Stimulated activated CD4-positive, alpha-beta T cell treated with anti-CD3 and anti-CD28 coated beads, TNF-alpha, amount 100 ng/mL, for 48 hours (primary cell): ENCODE data around the gene PLA2G3.

ENCODE experiments used
- DNase-seq, 3 donors: peaks; one replicate each; pipeline ENCODE4 v3.0.0-alpha.2; 2020; ENCODE audit warnings: low read depth in 3 of 3

The PLA2G3 gene

DNA sequence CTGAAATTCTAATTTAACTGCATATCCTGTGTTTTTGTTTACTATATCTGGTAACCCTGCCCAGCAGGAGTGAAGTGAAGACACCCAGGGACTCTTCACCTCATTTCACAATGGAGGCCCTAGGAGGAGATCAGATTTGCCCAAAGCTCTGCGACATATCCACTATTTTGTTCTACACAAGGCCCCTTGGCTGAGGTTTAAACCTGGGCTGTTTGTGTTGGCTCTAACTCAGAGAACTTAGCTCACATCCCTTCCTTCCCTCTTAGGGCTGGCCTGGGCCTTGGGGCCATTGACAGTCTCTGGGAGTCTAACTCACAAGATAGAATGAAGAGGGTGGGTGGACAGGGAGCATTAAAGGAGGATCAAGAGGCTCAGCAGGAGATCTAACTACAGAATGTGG lies 8.2 kb upstream of the PLA2G3 start:
- no peak for DNase-seq

DNA sequence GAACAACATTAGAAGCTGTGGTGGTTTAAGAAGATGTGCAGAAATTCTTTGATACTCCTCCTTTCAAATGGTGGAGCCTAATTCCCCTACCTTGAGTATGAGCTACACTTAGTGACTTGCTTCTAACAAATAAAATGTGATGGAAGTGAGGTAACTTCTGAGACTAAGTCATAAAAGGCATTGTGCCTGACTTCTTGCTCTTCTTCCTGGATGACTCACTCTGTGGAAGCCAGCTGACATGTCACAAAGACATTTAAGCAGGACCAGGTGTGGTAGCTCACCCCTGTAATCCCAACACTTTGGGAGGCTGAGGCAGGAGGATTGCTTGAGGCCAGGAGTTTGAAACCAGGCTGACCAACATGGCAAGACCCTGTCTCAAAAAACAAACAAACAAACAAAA lies 3.9 kb upstream of the PLA2G3 start:
- DNase-seq = no peak

GRCh38 chr22:31143537-31143936 lies 3.2 kb upstream of the PLA2G3 start:
- no peak for DNase-seq

DNA sequence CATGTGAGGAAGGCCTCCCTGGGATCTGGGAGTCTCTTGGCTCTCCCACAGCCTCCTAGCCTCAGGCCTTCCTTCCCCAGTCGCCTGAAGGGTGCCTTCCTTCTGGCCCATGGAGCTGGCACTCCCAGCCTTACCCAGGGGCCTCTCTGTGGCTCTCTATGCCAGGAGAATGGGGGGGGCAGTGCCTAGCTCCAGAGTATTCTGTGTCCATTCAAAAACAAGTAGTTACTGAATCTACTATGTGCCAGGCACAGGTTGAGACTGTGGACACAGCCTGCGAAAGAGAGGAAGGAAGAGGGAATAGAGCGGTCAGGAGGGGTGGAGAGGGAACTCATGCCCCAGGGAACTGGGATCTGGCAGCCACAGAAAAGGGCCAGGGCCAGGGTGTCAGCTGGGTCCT lies 2.7 kb upstream of the PLA2G3 start:
- DNase-seq = no peak

- no peak for DNase-seq
Measured at GRCh38 chr22:31142285-31142684, 2.0 kb upstream of the PLA2G3 start.

GRCh38 chr22:31141551-31141950 lies 1.2 kb upstream of the PLA2G3 start:
- no peak for DNase-seq

DNA sequence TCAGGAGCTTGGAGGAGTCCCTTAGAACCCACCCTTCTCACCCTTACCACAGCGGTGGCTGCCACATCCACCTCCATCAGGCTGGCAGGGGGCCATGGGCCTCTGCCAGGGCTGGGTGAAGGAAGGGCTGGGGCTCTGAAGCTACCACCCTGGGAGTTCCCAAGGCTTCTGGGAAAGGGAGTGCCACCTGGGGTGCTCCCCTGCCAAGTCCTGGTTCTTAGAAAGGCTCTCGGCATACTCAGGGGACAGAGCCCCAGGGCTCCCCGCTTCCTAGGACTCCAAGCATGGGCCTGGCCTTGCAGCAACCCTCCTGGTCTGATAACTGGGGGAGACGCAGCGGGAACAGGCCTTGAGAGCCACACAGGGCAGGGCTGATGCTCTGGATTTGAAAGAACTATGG lies 438 bp upstream of the PLA2G3 start:
- DNase-seq = no peak

DNA sequence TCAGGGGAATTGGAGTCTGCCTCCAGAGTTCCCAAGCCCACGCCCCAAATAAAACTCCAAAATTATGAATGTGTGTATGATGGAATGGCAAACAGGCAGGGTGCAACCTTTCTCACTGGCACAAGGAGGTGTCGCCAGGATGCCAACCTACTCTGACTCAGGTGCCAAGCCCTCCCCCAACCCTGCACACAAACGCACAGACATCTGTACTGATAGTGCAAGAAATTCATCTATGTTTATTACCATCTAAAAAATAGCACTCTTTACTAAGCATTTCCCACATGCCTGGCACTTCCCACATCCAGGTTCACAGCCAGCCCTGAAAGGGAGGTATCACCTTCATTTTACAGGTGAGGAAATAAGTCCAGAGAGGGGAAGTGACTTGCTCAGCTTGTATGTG lies 1.2 kb downstream of the PLA2G3 start:
- DNase-seq = no peak

- DNase-seq = no peak
Measured at GRCh38 chr22:31138126-31138525, 2.2 kb downstream of the PLA2G3 start.

DNA sequence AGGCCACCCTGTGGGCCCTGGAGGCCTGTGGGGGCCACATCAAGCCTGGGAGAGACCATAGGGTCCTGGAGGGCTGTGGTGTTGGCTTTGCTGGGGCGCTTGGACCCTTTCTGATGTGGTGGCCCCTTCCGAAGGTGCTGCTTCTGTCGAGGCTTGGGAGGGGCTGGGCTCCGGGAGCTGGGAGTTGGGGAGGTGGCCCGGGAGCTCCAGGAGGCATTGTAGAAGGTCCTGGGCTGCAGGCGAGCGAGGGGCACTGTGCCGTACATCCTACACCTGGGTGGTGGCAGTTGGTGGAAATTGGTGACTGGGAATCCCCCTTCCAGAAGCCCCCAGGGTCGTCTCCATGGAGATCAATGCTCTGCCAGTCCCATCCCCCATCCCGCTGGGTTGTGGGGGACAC lies 2.6 kb downstream of the PLA2G3 start:
- no peak for DNase-seq

DNA sequence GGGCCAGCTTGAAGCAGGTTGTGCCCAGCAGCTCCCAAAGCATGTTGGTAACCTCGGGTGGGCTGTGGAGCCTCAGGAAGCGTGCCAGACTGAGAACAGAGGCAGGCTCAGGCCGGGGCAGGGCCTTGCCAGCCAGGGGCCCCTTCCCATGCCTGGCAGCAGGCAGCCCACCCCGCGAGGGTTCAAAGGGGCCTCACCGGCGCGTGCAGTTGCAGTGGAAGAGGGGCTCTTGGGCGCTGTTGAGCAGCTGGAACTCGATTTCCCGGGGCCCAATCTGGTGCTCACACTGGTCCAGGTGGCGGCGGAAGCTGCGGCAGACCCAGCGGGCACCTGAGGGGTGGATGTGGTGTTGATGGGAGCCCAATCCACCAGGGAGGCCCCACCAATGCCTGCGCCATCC lies 3.6 kb downstream of the PLA2G3 start:
- no peak for DNase-seq

GRCh38 chr22:31136155-31136554 lies 4.2 kb downstream of the PLA2G3 start:
- DNase-seq = no peak

- DNase-seq = no peak
Measured at GRCh38 chr22:31135706-31136105, 4.6 kb downstream of the PLA2G3 start.

DNA sequence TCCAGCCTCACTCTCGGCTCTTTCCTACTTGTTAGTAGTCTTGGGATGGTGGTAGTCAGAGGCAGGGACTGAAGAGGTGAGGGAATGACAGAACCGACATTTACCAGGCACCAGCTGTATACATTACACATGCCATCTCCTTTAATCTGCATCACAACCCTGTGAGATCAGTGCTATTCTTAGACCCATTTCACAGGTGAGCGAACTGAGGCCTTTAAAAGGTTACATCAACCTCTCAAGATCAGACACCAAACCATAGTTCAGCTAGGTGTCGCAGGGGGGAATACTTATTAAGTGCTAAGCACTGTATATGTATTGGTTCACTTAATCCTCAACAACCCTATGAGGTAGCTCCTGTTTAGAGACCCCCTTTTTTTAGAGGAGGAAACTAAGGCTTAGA lies 5.6 kb downstream of the PLA2G3 start:
- no peak for DNase-seq

DNA sequence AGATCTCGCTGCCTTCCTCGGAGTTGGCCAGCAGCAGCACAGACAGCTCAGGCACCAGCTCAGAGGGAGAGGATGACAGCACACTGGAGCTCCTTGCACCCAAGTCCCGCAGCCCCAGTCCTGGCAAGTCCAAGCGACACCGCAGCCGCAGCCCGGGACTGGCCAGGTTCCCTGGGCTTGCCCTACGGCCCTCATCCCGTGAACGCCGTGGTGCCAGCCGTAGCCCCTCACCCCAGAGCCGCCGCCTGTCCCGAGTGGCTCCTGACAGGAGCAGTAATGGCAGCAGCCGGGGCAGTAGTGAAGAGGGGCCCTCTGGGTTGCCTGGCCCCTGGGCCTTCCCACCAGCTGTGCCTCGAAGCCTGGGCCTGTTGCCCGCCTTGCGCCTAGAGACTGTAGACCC lies 6.4 kb downstream of the PLA2G3 start:
- DNase-seq = no peak

DNA sequence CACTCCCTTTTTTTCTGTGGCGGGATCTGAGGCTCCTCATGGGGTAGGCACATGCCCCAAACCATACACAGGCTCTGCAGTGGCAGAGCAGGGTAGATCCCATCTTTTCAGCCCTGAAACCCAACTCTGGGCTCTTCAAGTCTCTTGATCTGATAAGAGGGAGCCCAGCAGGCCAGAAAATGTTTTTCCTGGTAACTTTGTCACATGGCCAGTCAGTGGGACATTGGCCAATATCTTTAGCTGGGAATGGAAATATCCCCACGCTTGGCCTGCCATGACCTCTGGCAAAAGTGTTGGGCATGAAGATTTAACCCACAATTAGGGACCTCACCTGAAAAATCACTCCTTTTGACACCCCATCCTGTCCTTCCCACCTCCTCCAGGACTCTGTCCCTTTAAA lies 9.4 kb downstream of the PLA2G3 start:
- no peak for DNase-seq

DNA sequence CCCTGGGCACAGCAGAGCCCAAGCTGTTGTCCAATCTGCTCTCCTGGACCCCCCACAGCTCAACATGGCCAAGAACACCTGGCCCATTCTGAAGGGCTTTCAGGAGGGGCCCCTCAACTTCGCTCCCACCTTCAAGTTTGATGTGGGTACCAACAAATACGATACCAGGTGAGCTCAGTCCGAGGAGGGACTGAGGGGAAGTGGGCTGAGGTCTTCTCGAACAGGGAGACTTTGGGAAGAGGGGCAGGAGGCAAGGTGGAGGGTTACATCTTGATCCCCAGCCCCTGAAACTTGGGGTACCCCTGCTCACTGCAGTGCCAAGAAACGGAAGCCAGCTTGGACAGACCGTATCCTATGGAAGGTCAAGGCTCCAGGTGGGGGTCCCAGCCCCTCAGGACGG lies 12.2 kb downstream of the PLA2G3 start:
- DNase-seq = no peak

DNA sequence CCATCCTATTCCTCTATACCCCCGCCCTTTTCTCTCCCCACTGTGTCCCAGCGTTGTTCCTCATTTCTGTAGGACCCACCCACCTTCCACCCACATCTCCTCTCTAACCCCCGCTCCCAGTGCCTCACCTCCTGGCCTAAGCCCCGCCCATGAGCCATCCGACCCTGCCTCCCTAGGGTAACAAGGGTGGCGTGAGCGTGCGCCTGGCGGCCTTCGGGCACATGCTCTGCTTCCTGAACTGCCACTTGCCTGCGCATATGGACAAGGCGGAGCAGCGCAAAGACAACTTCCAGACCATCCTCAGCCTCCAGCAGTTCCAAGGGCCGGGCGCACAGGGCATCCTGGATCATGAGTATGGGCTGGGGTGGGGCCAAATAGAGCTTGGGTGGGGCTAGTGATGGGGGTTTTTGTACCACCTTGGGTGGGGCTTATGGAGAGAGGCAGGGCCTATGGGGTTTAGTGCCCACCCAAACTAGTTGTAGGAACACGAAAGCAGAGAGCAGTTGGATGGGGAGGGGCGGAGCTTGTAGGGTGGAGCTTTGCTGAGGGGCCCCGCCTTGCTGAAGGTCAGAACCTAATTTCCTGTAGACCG lies 13.0 kb downstream of the PLA2G3 start:
- DNase-seq = no peak

DNA sequence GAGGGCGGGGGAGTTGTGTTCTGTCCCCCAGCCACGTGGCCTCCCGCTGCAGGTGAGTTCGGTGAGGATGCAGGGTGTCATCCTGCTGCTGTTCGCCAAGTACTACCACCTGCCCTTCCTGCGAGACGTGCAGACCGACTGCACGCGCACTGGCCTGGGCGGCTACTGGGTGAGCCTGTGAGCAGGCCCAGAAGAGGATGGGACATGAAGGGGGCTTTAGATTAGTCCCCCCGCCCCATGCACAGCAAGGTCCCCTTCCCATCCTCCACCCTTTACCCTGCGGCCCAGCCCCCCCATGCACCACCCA lies 13.5 kb downstream of the PLA2G3 start:
- no peak for DNase-seq

DNA sequence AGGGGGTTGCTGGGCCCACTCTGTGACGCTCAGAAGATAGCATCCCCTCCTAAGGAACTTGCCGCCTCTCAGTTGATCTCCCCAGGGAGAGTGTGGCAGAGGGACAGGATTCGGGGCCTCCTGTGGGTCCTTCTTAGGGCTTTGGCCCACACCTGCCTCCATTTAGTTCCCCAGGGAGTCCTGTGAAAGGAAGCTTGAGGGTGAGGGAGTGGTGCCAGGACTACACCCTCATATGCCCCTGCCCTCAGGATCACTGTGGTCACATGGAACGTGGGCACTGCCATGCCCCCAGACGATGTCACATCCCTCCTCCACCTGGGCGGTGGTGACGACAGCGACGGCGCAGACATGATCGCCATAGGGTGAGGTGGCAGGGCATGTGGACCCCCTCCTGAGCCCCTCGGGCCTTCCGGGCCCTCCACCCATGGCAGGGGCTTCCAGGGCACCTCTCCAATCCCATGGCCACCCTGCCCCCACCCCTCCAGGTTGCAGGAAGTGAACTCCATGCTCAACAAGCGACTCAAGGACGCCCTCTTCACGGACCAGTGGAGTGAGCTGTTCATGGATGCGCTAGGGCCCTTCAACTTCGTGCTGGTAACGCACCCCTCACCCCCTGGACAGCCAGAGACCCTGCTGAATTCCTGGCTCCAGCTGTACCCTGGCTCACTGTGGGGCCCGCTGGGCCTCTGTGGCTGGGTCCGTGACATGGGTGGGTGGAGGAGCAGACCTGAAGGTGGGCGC lies 14.0 kb downstream of the PLA2G3 start:
- DNase-seq = no peak

DNA sequence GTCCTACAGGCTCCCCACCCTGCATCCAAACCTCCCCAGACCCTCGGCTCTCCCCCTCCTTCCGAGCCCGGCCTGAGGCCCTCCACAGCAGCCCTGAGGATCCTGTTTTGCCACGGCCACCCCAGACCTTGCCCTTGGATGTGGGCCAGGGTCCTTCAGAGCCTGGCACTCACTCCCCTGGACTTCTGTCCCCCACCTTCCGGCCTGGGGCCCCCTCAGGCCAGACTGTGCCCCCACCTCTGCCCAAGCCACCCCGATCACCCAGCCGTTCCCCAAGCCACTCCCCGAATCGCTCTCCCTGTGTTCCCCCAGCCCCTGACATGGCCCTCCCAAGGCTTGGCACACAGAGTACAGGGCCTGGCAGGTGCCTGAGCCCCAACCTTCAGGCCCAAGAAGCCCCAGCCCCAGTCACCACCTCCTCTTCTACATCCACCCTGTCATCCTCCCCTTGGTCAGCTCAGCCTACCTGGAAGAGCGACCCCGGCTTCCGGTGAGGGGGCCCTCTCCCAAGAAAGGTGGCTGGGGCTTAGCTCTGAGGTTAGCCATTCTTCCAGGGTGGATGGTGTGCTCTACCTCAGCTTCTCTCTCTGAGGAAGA lies 14.7 kb downstream of the PLA2G3 start:
- no peak for DNase-seq

- DNase-seq = no peak
Measured at GRCh38 chr22:31124811-31125465, 15.4 kb downstream of the PLA2G3 start.

GRCh38 chr22:31124290-31124689 lies 16.0 kb downstream of the PLA2G3 start:
- DNase-seq = no peak
